ENCODE results near the gene MT1G.

- TF ChIP-seq MAX (IDR thresholded peaks at IDR 0.05): no peak
- no peak for TF ChIP-seq TAF1 (IDR thresholded peaks at IDR 0.05; ENCODE audit: low read depth)
- TF ChIP-seq EGR1 (IDR thresholded peaks at IDR 0.05): no peak
- TF ChIP-seq ZBTB7A (IDR thresholded peaks at IDR 0.05; ENCODE audit: low read depth): no peak
- TF ChIP-seq FOXM1 (IDR thresholded peaks at IDR 0.05; ENCODE audit: borderline replicate concordance, low read depth): no peak
- no peak for TF ChIP-seq USF1 (IDR thresholded peaks at IDR 0.05)
- no peak for TF ChIP-seq CREB1 (IDR thresholded peaks at IDR 0.05; ENCODE audit: low read depth)
- TF ChIP-seq CEBPB (IDR thresholded peaks at IDR 0.05): no peak
- TF ChIP-seq REST (IDR thresholded peaks at IDR 0.05; ENCODE audit: low read depth): no peak
- TF ChIP-seq EP300 (IDR thresholded peaks at IDR 0.05; ENCODE audit: borderline replicate concordance): no peak
- no peak for TF ChIP-seq NFIC (IDR thresholded peaks at IDR 0.05)
- TF ChIP-seq RAD21 (IDR thresholded peaks at IDR 0.05; ENCODE audit: low read depth): no peak
Observed at GRCh38 chr16:56677474-56677873, 9.6 kb upstream of the MT1G start.

Measured in Ishikawa (cell line).